GM12878 (cell line): ENCODE measurements around the gene CHRNA9. TPM values are rescaled to one million over a fixed set of nuclear protein-coding genes. Genes with fewer than 3 reads are reported as not detected.

ENCODE experiments used
- ATAC-seq: fragments of 200-7000 bp; cut with Tn5 transposase; 3 replicates; pipeline ENCODE4 v1.9.1; 2020; ENCODE audit warnings: mild to moderate bottlenecking, moderate library complexity
- BruUV-seq: library from RNA; stranded (reverse); fragments of 400-500 nt; replicated peaks from 2 replicates; lab custom pipeline; 2021; lab: Mats Ljungman, UMichigan
- CTCF ChIA-PET: fragments of 300-600 bp; sonication (Branson Sonifier 250); formaldehyde crosslinking; extraction: SDS; loops from one replicate; lab custom pipeline; 2021; ENCODE audit warnings: inconsistent platforms; lab: Yijun Ruan, JAX
- POLR2A ChIA-PET: fragments of 350-600 bp; formaldehyde crosslinking; extraction: SDS; loops from one replicate; lab custom pipeline; 2021; ENCODE audit warnings: inconsistent platforms; lab: Charles Lee
- RAD21 ChIA-PET: fragments of 300-600 bp; sonication (Branson Sonifier 250); formaldehyde crosslinking; loops from one replicate; lab custom pipeline; 2023; ENCODE audit warnings: antibody characterized with exemption; ENCODE audit not compliant: unreplicated experiment; lab: Charles Lee
- SMC1A ChIA-PET: fragments of 300-600 bp; sonication (Branson Sonifier 250); formaldehyde crosslinking; loops from one replicate; lab custom pipeline; 2023; ENCODE audit not compliant: unreplicated experiment, uncharacterized antibody; lab: Charles Lee
- DNase-seq: peaks from one replicate; pipeline ENCODE4 v3.0.0-alpha.2; 2011; ENCODE audit warnings: low read depth, low spot score
- FAIRE-seq: peaks from 3 replicates; lab custom pipeline; 2011; peaks lifted over from hg19 to GRCh38; lab: Jason Lieb, UNC
- H2AFZ ChIP-seq: 2 replicates; pipeline ENCODE4 v1.6.0; 2011; ENCODE audit warnings: low read depth, low read length, control low read depth; ENCODE audit not compliant: control insufficient read depth
- H3K27ac ChIP-seq: 2 replicates; pipeline ENCODE4 v1.5.1; 2011; ENCODE audit warnings: control low read depth; ENCODE audit not compliant: control insufficient read depth, insufficient read depth
- H3K27me3 ChIP-seq, 2 experiments: replicated peaks in 1 of 2; 2 replicates each; pipeline versions ENCODE4 v1.6.0 to v1.6.1; 2011; ENCODE audit warnings: low read length in 1 of 2; ENCODE audit not compliant: control insufficient read depth in 2 of 2, insufficient read depth in 2 of 2
- H3K36me3 ChIP-seq, 2 experiments: 2 replicates each; pipeline ENCODE4 v1.5.1; 2011; ENCODE audit warnings: low read length in 1 of 2; ENCODE audit not compliant: control insufficient read depth in 2 of 2, insufficient read depth in 2 of 2
- H3K4me1 ChIP-seq: 2 replicates; pipeline ENCODE4 v1.6.1; 2011; ENCODE audit warnings: mild to moderate bottlenecking, low read length, moderate library complexity, mixed read lengths; ENCODE audit not compliant: control insufficient read depth, insufficient read depth
- H3K4me2 ChIP-seq: 2 replicates; pipeline ENCODE4 v1.6.0; 2011; ENCODE audit warnings: control low read depth; ENCODE audit not compliant: control insufficient read depth, insufficient read depth
- H3K4me3 ChIP-seq: fragments of 200-600 bp; sonication (generic); 2 replicates; pipeline ENCODE4 v1.5.1; 2016
- H3K79me2 ChIP-seq: 2 replicates; pipeline ENCODE4 v1.6.0; 2011; ENCODE audit warnings: low read length; ENCODE audit not compliant: control insufficient read depth, insufficient read depth
- H3K9ac ChIP-seq: 2 replicates; pipeline ENCODE4 v1.8.0; 2011; ENCODE audit warnings: low read length, control low read depth, mixed read lengths; ENCODE audit not compliant: control insufficient read depth, insufficient read depth
- H3K9me3 ChIP-seq: replicated peaks from 3 replicates; pipeline ENCODE4 v1.5.1; 2011; ENCODE audit warnings: mild to moderate bottlenecking, low read length; ENCODE audit not compliant: control insufficient read depth, insufficient read depth
- H4K20me1 ChIP-seq: 2 replicates; pipeline ENCODE4 v1.6.0; 2011; ENCODE audit not compliant: control insufficient read depth, insufficient read depth
- BACH1 ChIP-seq: fragments of 450-650 bp; IDR thresholded peaks from 2 replicates; pipeline ENCODE4 v1.6.1; 2017; ENCODE audit warnings: mild to moderate bottlenecking, borderline replicate concordance
- BCLAF1 ChIP-seq: fragments of 450-650 bp; IDR thresholded peaks from 2 replicates; pipeline ENCODE4 v1.6.1; 2017; ENCODE audit warnings: antibody characterized with exemption, mild to moderate bottlenecking, moderate library complexity
- BHLHE40 ChIP-seq, 2 experiments: fragments of 450-650 bp in 1 of 2; IDR thresholded peaks; 2 replicates each; pipeline ENCODE4 v1.6.1; 2011 to 2017; ENCODE audit warnings: low read depth in 2 of 2, borderline replicate concordance in 1 of 2, improper control_type of control experiment in 1 of 2, low read length in 1 of 2, mild to moderate bottlenecking in 1 of 2
- E4F1 ChIP-seq: fragments of 450-650 bp; IDR thresholded peaks from 2 replicates; pipeline ENCODE4 v1.6.1; 2018; ENCODE audit warnings: borderline replicate concordance, mild to moderate bottlenecking; ENCODE audit not compliant: partially characterized antibody
- HCFC1 ChIP-seq: fragments of 150-350 bp; IDR thresholded peaks from 2 replicates; pipeline ENCODE4 v1.6.1; 2014; ENCODE audit warnings: low read length
- JUNB ChIP-seq: IDR thresholded peaks from 2 replicates; pipeline ENCODE4 v1.6.1; 2016; ENCODE audit warnings: antibody characterized with exemption, mild to moderate bottlenecking
- PAX5 ChIP-seq: IDR thresholded peaks from 2 replicates; pipeline ENCODE4 v1.6.1; 2011; ENCODE audit warnings: low read depth, low read length, borderline replicate concordance
- ZNF24 ChIP-seq: fragments of 450-650 bp; IDR thresholded peaks from 2 replicates; pipeline ENCODE4 v1.6.1; 2017; ENCODE audit warnings: antibody characterized with exemption, mild to moderate bottlenecking
- ZZZ3 ChIP-seq: IDR thresholded peaks from 2 replicates; pipeline ENCODE4 v1.6.1; 2011; ENCODE audit warnings: low read depth; ENCODE audit not compliant: control insufficient read depth, insufficient read length
- WGBS: methylation state at CpG from one replicate; pipeline ENCODE4 v1.1.6; 2016; ENCODE audit warnings: low lambda C conversion rate; ENCODE audit not compliant: insufficient replicate concordance, insufficient coverage; ENCODE audit errors: missing lambda C conversion rate; 5-methylcytosine and 5-hydroxymethylcytosine counted together
- in situ Hi-C: fragments of 300-500 bp; cut with MboI; formaldehyde crosslinking; loops from 9 replicates; pipeline ENCODE4 v1.14.3; 2018; ENCODE audit warnings: mixed read lengths
- intact Hi-C: fragments of 100-400 bp; cut with micrococcal nuclease; formaldehyde crosslinking; loops from one replicate; pipeline ENCODE4 v1.14.2; 2022; ENCODE audit not compliant: unreplicated experiment
- polyA plus RNA-seq, 11 experiments: library from polyadenylated mRNA; depleted of rRNA in 4 of 11; unstranded in 6 of 11; stranded (reverse) in 5 of 11; fragments of >200 nt; fragmentation: Nextera tagmentation in 4 of 11; fragmentation: Illumina TruSeq in 1 of 11; extraction: Ambion mirVana in 4 of 11; extraction: Trizol in 1 of 11; gene quantifications; 1 replicate in 1 of 11; 2 replicates in 10 of 11; pipeline versions ENCODE4 v1.2.1 to v1.2.3, GENCODE V29; 2011 to 2016; ENCODE audit warnings: inconsistent platforms in 2 of 11, missing spikeins in 2 of 11, low read depth in 1 of 11
- total RNA-seq, 4 experiments: library from RNA; depleted of rRNA in 3 of 4; stranded (reverse); fragments of >200 nt in 3 of 4; fragmentation: Illumina TruSeq in 1 of 4; extraction: Trizol in 1 of 4; gene quantifications; 2 replicates each; pipeline versions ENCODE4 v1.2.1 to v1.2.3, GENCODE V29; 2013 to 2021

Gene CHRNA9
- total and polyA plus RNA-seq, 10 of the 15 experiments (the other 5 are each of a cell fraction or from before 2014, with no cell fraction given) = 0.05 to 0.09 (median 0.08) TPM; not detected in 7

- ChIA-PET SMC1A (no interaction called here), POLR2A (no interaction called here), CTCF (no interaction called here), RAD21 (no interaction called here)
- BruUV-seq = no TSS peak
- H4K20me1 ChIP-seq = no peaks in the 10 kb centered on the region
- no peaks in the 10 kb centered on the region for H3K27me3 ChIP-seq
- intact Hi-C loops (no loop called here), in situ Hi-C loops (no loop called here)
- DNase-seq = no peak
- H3K9me3 ChIP-seq = peaks cover 7% of the 10 kb centered on the region
- 88% methylated on average over 2 of the region's 4 CpGs for WGBS
- no peaks in the 10 kb centered on the region for H3K79me2 ChIP-seq
- peaks cover 6% of the 10 kb centered on the region; the same call in 1 of the 2 replicates for H3K4me1 ChIP-seq
- H3K36me3 ChIP-seq = no peaks in the 10 kb centered on the region
- H3K4me2 ChIP-seq = no peak overlapping the region
- no peak overlapping the region for H3K27ac ChIP-seq
- no peak for ATAC-seq
- FAIRE-seq = no peak
- TF ChIP-seq BCLAF1 = no peak
- TF ChIP-seq HCFC1 = no peak
- no peak for TF ChIP-seq ZNF24
- TF ChIP-seq E4F1 = no peak
- no peak for TF ChIP-seq ZZZ3
- no peak for TF ChIP-seq PAX5
- no peak for TF ChIP-seq JUNB
- no peak for TF ChIP-seq BHLHE40 (IDR thresholded peaks at IDR 0.05; ENCODE audit: borderline replicate concordance in 1 of 2, low read depth in 2 of 2, low read length in 1 of 2)
- TF ChIP-seq BACH1 = no peak
- no peak overlapping the region for H3K9ac ChIP-seq
- H3K4me3 ChIP-seq = no peak overlapping the region
- H2AFZ ChIP-seq = no peak overlapping the region
These were observed 39.6 kb upstream of the CHRNA9 start for GRCh38 chr4:40295572-40295971.
